Stomach (tissue), 9 donors: ENCODE measurements around the gene NME8. TPM values are rescaled to one million over a fixed set of nuclear protein-coding genes. Genes with fewer than 3 reads are reported as not detected.
A peak's percentile ranks its signal among the peaks of the same experiment; 100 is the strongest.

Source experiments
- DNase-seq, 2 donors: peaks; one replicate each; pipeline versions ENCODE4 v3.0.0 to v3.0.0-alpha.2; 2013 to 2019
- H3K27ac ChIP-seq, 5 donors: fragments of 200-600 bp in 4 of 5; sonication (generic) in 4 of 5; one replicate each; pipeline ENCODE4 v1.5.1; 2013 to 2019; ENCODE audit warnings: mild to moderate bottlenecking in 1 of 5, moderate library complexity in 1 of 5
- H3K27me3 ChIP-seq, 3 donors: fragments of 200-600 bp; sonication (generic); one replicate each; pipeline ENCODE4 v1.5.1; 2017 to 2019; ENCODE audit warnings: mixed run types in 1 of 3
- H3K36me3 ChIP-seq, 4 donors: fragments of 200-600 bp; sonication (generic); 1 replicate in 3 of 4; 2 replicates in 1 of 4; pipeline ENCODE4 v1.5.1; 2016 to 2019
- H3K4me1 ChIP-seq, 4 donors: fragments of 200-600 bp; sonication (generic); one replicate each; pipeline ENCODE4 v1.5.1; 2016 to 2019
- H3K4me3 ChIP-seq, 4 donors: fragments of 200-600 bp; sonication (generic) in 3 of 4; one replicate each; pipeline ENCODE4 v1.5.1; 2016 to 2019; ENCODE audit warnings: mild to moderate bottlenecking in 1 of 4
- H3K9me3 ChIP-seq, 4 donors: fragments of 200-600 bp; sonication (generic); one replicate each; pipeline ENCODE4 v1.5.1; 2016 to 2019
- EP300 ChIP-seq: sonication (generic); formaldehyde crosslinking; IDR thresholded peaks from one replicate; pipeline ENCODE4 v1.6.1; 2017; ENCODE audit warnings: antibody characterized with exemption
- POLR2A ChIP-seq, 4 donors: fragments of 450-650 bp; IDR thresholded peaks; one replicate each; pipeline ENCODE4 v1.6.1; 2016; ENCODE audit warnings: antibody characterized with exemption in 4 of 4, control low read depth in 2 of 4, mild to moderate bottlenecking in 1 of 4, moderate library complexity in 1 of 4
- POLR2AphosphoS5 ChIP-seq, 3 donors: sonication (generic); formaldehyde crosslinking; IDR thresholded peaks; one replicate each; pipeline ENCODE4 v1.6.1; 2016; ENCODE audit warnings: antibody characterized with exemption in 3 of 3
- WGBS, 5 donors: extraction: QIAGEN DNeasy Blood & Tissue Kit in 3 of 5; methylation state at CpG; one replicate each; pipeline versions ENCODE4 v1.1.5 to v1.1.7; 2013 to 2018; 5-methylcytosine and 5-hydroxymethylcytosine counted together
- intact Hi-C: fragments of 100-400 bp; cut with DNase I; formaldehyde crosslinking; loops from one replicate; pipeline ENCODE4 v1.15.1; 2023; ENCODE audit warnings: low total_unique reads
- polyA plus RNA-seq, 3 donors: library from polyadenylated mRNA; stranded (reverse); fragments of 200-250 nt; gene quantifications; one replicate each; pipeline ENCODE4 v1.2.3, GENCODE V29; 2013
- total RNA-seq, 5 donors: library from RNA; depleted of rRNA; stranded (reverse); fragments of >200 nt; gene quantifications; one replicate each; pipeline versions ENCODE4 v1.1.0 to v1.2.3, GENCODE V29; 2014 to 2016
- TF ChIP-seq, protein P1 (sequence below), 7 experiments: fragments of 450-650 bp in 4 of 7; fragments of 200-600 bp in 3 of 7; sonication (generic) in 3 of 7; IDR thresholded peaks; one replicate each; pipeline ENCODE4 v1.5.1; 2016 to 2019; ENCODE audit warnings: antibody characterized with exemption in 7 of 7, control low read depth in 2 of 7, mild to moderate bottlenecking in 1 of 7
- donor health status: healthy with polysubstance abuse.
- donor health status: Bipolar disorder and iron deficiency.
- donor health status: healthy.

The NME8 gene
- total and polyA plus RNA-seq, 8 donors = 0.31 to 14.8 TPM; not detected in 6

DNA sequence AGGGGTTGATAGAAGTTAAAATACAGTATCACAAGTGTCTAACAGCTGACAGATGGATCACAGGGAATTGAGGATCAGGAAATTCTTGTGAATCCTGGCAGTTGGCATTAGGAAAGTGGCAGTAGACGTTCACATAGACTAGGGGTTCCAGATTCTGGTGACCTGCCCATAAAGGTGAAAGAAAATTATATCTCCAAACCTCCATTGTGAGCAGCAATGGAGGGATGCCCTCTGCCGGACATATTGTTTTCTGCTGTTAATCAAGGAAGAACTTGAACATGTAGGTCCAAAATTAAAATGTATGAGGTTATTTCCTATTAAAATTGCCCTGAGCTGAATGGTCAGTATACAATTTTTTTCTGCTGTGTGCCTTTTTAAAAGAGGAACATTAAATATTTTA, 5.1 kb downstream of the NME8 start:
- peak in 1 of 2 donors; percentile 9 for DNase-seq
- H3K4me1 ChIP-seq = no peaks in the 10 kb centered on the region
- TF ChIP-seq, protein P1, sequence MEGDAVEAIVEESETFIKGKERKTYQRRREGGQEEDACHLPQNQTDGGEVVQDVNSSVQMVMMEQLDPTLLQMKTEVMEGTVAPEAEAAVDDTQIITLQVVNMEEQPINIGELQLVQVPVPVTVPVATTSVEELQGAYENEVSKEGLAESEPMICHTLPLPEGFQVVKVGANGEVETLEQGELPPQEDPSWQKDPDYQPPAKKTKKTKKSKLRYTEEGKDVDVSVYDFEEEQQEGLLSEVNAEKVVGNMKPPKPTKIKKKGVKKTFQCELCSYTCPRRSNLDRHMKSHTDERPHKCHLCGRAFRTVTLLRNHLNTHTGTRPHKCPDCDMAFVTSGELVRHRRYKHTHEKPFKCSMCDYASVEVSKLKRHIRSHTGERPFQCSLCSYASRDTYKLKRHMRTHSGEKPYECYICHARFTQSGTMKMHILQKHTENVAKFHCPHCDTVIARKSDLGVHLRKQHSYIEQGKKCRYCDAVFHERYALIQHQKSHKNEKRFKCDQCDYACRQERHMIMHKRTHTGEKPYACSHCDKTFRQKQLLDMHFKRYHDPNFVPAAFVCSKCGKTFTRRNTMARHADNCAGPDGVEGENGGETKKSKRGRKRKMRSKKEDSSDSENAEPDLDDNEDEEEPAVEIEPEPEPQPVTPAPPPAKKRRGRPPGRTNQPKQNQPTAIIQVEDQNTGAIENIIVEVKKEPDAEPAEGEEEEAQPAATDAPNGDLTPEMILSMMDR (IDR thresholded peaks at IDR 0.05) = no peak
- TF ChIP-seq POLR2AphosphoS5 (IDR thresholded peaks at IDR 0.05) (no peak), EP300 (no peak), POLR2A (IDR thresholded peaks at IDR 0.05) (no peak)
- H3K27me3 ChIP-seq = no peaks in the 10 kb centered on the region
- intact Hi-C loops = no loop called here
- H3K4me3 ChIP-seq = no peak overlapping the region
- H3K36me3 ChIP-seq = no peaks in the 10 kb centered on the region
- H3K9me3 ChIP-seq = peaks cover 0 to 3% (median 0%) of the 10 kb centered on the region in 4 donors
- no peak overlapping the region for H3K27ac ChIP-seq
- WGBS, 5 donors = 28 to 54% (median 34%) methylated on average over 2 of the region's 2 CpGs

DNA sequence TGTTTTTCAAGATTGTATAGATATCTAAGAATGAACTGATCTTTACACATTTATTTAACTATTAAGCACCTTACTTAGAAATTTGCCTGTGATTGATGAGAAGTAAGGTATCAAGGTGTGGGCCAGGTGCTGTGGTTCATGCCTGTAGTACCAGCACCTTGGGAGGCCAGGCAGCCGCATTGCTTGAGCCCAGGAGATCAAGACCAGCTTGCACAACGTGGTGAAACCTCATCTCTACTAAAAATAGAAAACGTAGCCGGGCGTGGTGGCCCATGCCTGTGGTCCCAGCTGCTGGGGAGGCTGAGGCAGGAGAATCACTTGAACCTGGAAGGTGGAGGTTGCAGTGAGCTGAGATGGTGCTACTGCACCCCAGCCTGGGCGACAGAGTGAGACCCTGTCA, 33.7 kb downstream of the NME8 start:
- Histone ChIP-seq H3K36me3 (no peaks in the 10 kb centered on the region), H3K27ac (no peak overlapping the region), H3K4me3 (no peak overlapping the region), H3K9me3 (peaks cover 0 to 5% (median 1%) of the 10 kb centered on the region in 4 donors), H3K27me3 (no peaks in the 10 kb centered on the region), H3K4me1 (no peaks in the 10 kb centered on the region)
- TF ChIP-seq POLR2A (IDR thresholded peaks at IDR 0.05) (no peak), POLR2AphosphoS5 (IDR thresholded peaks at IDR 0.05) (no peak), EP300 (no peak)
- TF ChIP-seq, protein P1 (IDR thresholded peaks at IDR 0.05) = no peak
- no peak for DNase-seq
- WGBS, 5 donors = 74 to 86% (median 83%) methylated on average over 6 of the region's 6 CpGs
- intact Hi-C loops = no loop called here

DNA sequence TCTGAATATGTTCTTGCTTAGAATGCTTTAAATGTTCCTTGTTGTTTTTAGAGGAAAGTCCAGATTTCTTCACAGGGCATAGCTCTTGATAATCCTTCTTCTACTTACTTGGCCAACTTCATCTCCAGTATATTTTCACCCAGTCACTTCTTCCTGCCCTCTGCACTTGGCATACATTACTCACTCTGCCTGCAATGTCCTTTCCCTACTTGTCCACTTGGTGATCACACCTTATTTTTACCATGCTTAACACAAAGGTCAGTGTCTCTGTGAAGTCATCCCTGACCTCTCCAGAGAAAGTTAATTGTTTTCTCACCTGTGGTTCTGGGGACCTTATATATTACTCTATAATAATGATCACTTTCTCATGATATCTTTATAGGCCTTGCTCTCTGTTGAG, 45.0 kb downstream of the NME8 start:
- no peak overlapping the region for H3K4me3 ChIP-seq
- no peak for DNase-seq
- no peak for TF ChIP-seq POLR2AphosphoS5 (IDR thresholded peaks at IDR 0.05)
- TF ChIP-seq, protein P1 (IDR thresholded peaks at IDR 0.05) = no peak
- no peak for TF ChIP-seq POLR2A (IDR thresholded peaks at IDR 0.05)
- no peak for TF ChIP-seq EP300
- H3K27me3 ChIP-seq = no peaks in the 10 kb centered on the region
- no peak overlapping the region for H3K27ac ChIP-seq
- intact Hi-C loops = no loop called here
- no peaks in the 10 kb centered on the region for H3K4me1 ChIP-seq
- H3K9me3 ChIP-seq = no peaks in the 10 kb centered on the region
- no peaks in the 10 kb centered on the region for H3K36me3 ChIP-seq

DNA sequence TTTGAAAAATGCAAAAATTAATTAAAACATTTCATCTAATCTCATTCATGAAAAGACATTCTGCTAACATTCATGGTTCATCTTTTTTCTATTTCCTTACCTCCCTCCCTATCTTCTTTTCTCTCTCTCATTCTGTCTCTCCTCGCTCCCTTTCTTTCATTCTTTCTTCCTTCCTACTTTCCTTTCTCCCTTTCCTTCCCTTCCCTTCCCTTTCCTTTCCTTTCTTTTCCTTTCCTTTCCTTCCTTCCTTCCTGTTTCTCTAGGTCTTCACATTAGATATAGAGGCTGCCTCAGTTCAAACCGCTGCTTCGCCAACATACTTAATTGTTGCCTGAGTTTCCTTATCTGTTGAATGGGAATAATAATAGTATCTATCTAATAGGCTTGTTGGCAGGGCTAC, 46.3 kb downstream of the NME8 start:
- Histone ChIP-seq H3K9me3 (no peaks in the 10 kb centered on the region), H3K4me1 (no peaks in the 10 kb centered on the region), H3K27me3 (no peaks in the 10 kb centered on the region), H3K36me3 (no peaks in the 10 kb centered on the region), H3K27ac (no peak overlapping the region), H3K4me3 (no peak overlapping the region)
- TF ChIP-seq POLR2AphosphoS5 (IDR thresholded peaks at IDR 0.05) = no peak
- TF ChIP-seq POLR2A (IDR thresholded peaks at IDR 0.05) = no peak
- TF ChIP-seq EP300 = no peak
- TF ChIP-seq, protein P1 (IDR thresholded peaks at IDR 0.05) = no peak
- intact Hi-C loops = no loop called here
- 56 to 84% (median 66%) methylated on average over 3 of the region's 3 CpGs for WGBS, 5 donors
- DNase-seq = no peak
